ENCODE results near the gene GPT2.
A peak's percentile ranks its signal among the peaks of the same experiment; 100 is the strongest.

Gene GPT2

GRCh38 chr16:46974352-46974751, 90.2 kb downstream of the GPT2 start:
- peak overlapping the region; percentile 84 for H3K4me3 ChIP-seq (ENCODE audit: low read depth, low read length)

GRCh38 chr16:46975165-46975564, 91.0 kb downstream of the GPT2 start:
- H3K4me3 ChIP-seq (ENCODE audit: low read depth, low read length): no peak overlapping the region
- no peak for TF ChIP-seq CTCF (IDR thresholded peaks at IDR 0.05; ENCODE audit: low read depth, low read length)

More at GRCh38 chr16:46974352-46974751, 90.2 kb downstream of the GPT2 start:
- TF ChIP-seq CTCF (IDR thresholded peaks at IDR 0.05; ENCODE audit: low read depth, low read length): no peak

GRCh38 chr16:46975908-46976470, 91.8 kb downstream of the GPT2 start:
- no peak overlapping the region for H3K4me3 ChIP-seq (ENCODE audit: low read depth, low read length)
- no peak for TF ChIP-seq CTCF (IDR thresholded peaks at IDR 0.05; ENCODE audit: low read depth, low read length)

GRCh38 chr16:46976550-46976949, 92.4 kb downstream of the GPT2 start:
- no peak for TF ChIP-seq CTCF (IDR thresholded peaks at IDR 0.05; ENCODE audit: low read depth, low read length)
- no peak overlapping the region for H3K4me3 ChIP-seq (ENCODE audit: low read depth, low read length)
